HepG2 (cell line): ENCODE measurements around the gene FAM20C. TPM values are rescaled to one million over a fixed set of nuclear protein-coding genes. Genes with fewer than 3 reads are reported as not detected.
A peak's percentile ranks its signal among the peaks of the same experiment; 100 is the strongest.

Experiments
- ATAC-seq: fragments of 200-7000 bp; cut with Tn5 transposase; 3 replicates; pipeline ENCODE4 v1.9.1; 2020; ENCODE audit warnings: mild to moderate bottlenecking, moderate library complexity
- BruUV-seq: library from RNA; stranded (reverse); fragments of 400-500 nt; replicated peaks from 2 replicates; lab custom pipeline; 2021; lab: Mats Ljungman, UMichigan
- CTCF ChIA-PET: fragments of 300-600 bp; formaldehyde crosslinking; extraction: SDS; loops from one replicate; lab custom pipeline; 2021; ENCODE audit warnings: low total read pairs, inconsistent platforms, low intra/inter-chr PET ratio; lab: Yijun Ruan, JAX
- POLR2A ChIA-PET: fragments of 350-600 bp; sonication (Branson Sonifier 250); formaldehyde crosslinking; loops from one replicate; lab custom pipeline; 2020; ENCODE audit warnings: antibody characterized with exemption, inconsistent platforms; lab: Yijun Ruan, JAX
- DNase-seq: peaks from one replicate; pipeline ENCODE4 v3.0.0-alpha.2; 2015; ENCODE audit warnings: low spot score
- FAIRE-seq: peaks from 3 replicates; lab custom pipeline; 2011; peaks lifted over from hg19 to GRCh38; lab: Jason Lieb, UNC
- H2AFZ ChIP-seq: one replicate; pipeline ENCODE4 v1.6.1; 2011; ENCODE audit warnings: low read length, inconsistent platforms
- H3K27ac ChIP-seq: fragments of 300-600 bp; 3 replicates; pipeline ENCODE4 v1.8.0; 2011; ENCODE audit warnings: mixed run types, mild to moderate bottlenecking, mixed read lengths, low read length, inconsistent platforms; ENCODE audit not compliant: insufficient read depth; ENCODE audit errors: extremely low read length
- H3K27me3 ChIP-seq, 2 experiments: fragments of 200-600 bp in 1 of 2; 2 replicates in 1 of 2; 3 replicates in 1 of 2; pipeline versions ENCODE4 v1.6.0 to v1.8.0; 2011; ENCODE audit warnings: low read length in 2 of 2, mild to moderate bottlenecking in 2 of 2, moderate library complexity in 2 of 2, inconsistent platforms in 1 of 2; ENCODE audit not compliant: insufficient read depth in 2 of 2, control insufficient read depth in 1 of 2
- H3K36me3 ChIP-seq, 2 experiments: fragments of 200-600 bp in 1 of 2; replicated peaks in 1 of 2; 2 replicates in 1 of 2; 3 replicates in 1 of 2; pipeline versions ENCODE4 v1.5.1 to v1.8.0; 2011; ENCODE audit warnings: low read length in 2 of 2, inconsistent platforms in 1 of 2; ENCODE audit not compliant: insufficient read depth in 2 of 2, control insufficient read depth in 1 of 2
- H3K4me1 ChIP-seq: 2 replicates; pipeline ENCODE4 v1.5.1; 2012; ENCODE audit warnings: low read length, inconsistent platforms; ENCODE audit not compliant: insufficient read depth
- H3K4me2 ChIP-seq: 2 replicates; pipeline ENCODE4 v1.6.0; 2011; ENCODE audit warnings: low read depth, low read length, inconsistent platforms
- H3K4me3 ChIP-seq, 3 experiments: fragments of 200-600 bp in 1 of 3; sonication (generic), shearing (Covaris generic) in 1 of 3; replicated peaks in 1 of 3; 2 replicates each; pipeline ENCODE4 v1.5.1; 2011 to 2016; ENCODE audit warnings: low read length in 3 of 3, inconsistent platforms in 2 of 3, low read depth in 2 of 3, mild to moderate bottlenecking in 2 of 3, control low read depth in 1 of 3, mixed read lengths in 1 of 3; ENCODE audit not compliant: insufficient read depth in 1 of 3
- H3K79me2 ChIP-seq: one replicate; pipeline ENCODE4 v1.6.1; 2011; ENCODE audit warnings: low read length, inconsistent platforms; ENCODE audit not compliant: insufficient read depth
- H3K9ac ChIP-seq: 2 replicates; pipeline ENCODE4 v1.6.0; 2011; ENCODE audit warnings: mild to moderate bottlenecking, low read depth, low read length, inconsistent platforms; ENCODE audit not compliant: insufficient read depth
- H3K9me3 ChIP-seq: 2 replicates; pipeline ENCODE4 v1.5.1; 2012; ENCODE audit warnings: mild to moderate bottlenecking, low read length
- H4K20me1 ChIP-seq: 2 replicates; pipeline ENCODE4 v1.6.0; 2011; ENCODE audit warnings: inconsistent platforms, mild to moderate bottlenecking, low read length, moderate library complexity; ENCODE audit not compliant: insufficient read depth
- AKAP8 ChIP-seq: sonication (generic); formaldehyde crosslinking; IDR thresholded peaks from 2 replicates; pipeline ENCODE4 v1.5.1; 2020; ENCODE audit warnings: mild to moderate bottlenecking, missing genetic modification reagents
- CREM ChIP-seq, 2 experiments: sonication (generic) in 1 of 2; formaldehyde crosslinking in 1 of 2; IDR thresholded peaks; 2 replicates each; pipeline versions ENCODE4 v1.4.0 to v1.6.1; 2016 to 2020; ENCODE audit warnings: antibody characterized with exemption in 1 of 2, mild to moderate bottlenecking in 1 of 2, missing genetic modification reagents in 1 of 2
- ETV6 ChIP-seq: sonication (generic); formaldehyde crosslinking; conservative IDR thresholded peaks from 2 replicates; pipeline ENCODE4 v1.4.0; 2020; ENCODE audit warnings: missing genetic modification reagents
- HNRNPLL ChIP-seq: fragments of 200-400 bp; formaldehyde crosslinking; IDR thresholded peaks from 2 replicates; pipeline ENCODE4 v1.6.1; 2017; ENCODE audit warnings: mild to moderate bottlenecking, low read depth, low read length; ENCODE audit not compliant: poor library complexity, severe bottlenecking
- JARID2 ChIP-seq: sonication (generic); formaldehyde crosslinking; IDR thresholded peaks from 2 replicates; pipeline ENCODE4 v1.8.1; 2023; ENCODE audit warnings: missing genetic modification reagents, inconsistent platforms; ENCODE audit not compliant: insufficient replicate concordance
- KMT2A ChIP-seq: sonication (generic); formaldehyde crosslinking; IDR thresholded peaks from 2 replicates; pipeline ENCODE4 v1.4.0; 2020; ENCODE audit warnings: missing genetic modification reagents
- MYNN ChIP-seq: sonication (generic); formaldehyde crosslinking; IDR thresholded peaks from 2 replicates; pipeline ENCODE4 v1.4.0; 2020; ENCODE audit warnings: mild to moderate bottlenecking, low read depth, missing genetic modification reagents
- PPARG ChIP-seq: conservative IDR thresholded peaks from 2 replicates; pipeline ENCODE4 v1.6.1; 2016; ENCODE audit warnings: missing biosample characterization, missing genetic modification reagents
- PRPF4 ChIP-seq: fragments of 200-400 bp; formaldehyde crosslinking; IDR thresholded peaks from 2 replicates; pipeline ENCODE4 v1.6.1; 2016; ENCODE audit warnings: low read length, low read depth; ENCODE audit not compliant: poor library complexity, severe bottlenecking
- REL ChIP-seq: sonication (generic); formaldehyde crosslinking; conservative IDR thresholded peaks from 2 replicates; pipeline ENCODE4 v1.8.0; 2022; ENCODE audit warnings: mild to moderate bottlenecking, missing genetic modification reagents, moderate library complexity
- TBL1XR1 ChIP-seq: fragments of 150-350 bp; IDR thresholded peaks from 2 replicates; pipeline ENCODE4 v1.6.1; 2014; ENCODE audit warnings: borderline replicate concordance, low read length; ENCODE audit not compliant: partially characterized antibody
- TCF12 ChIP-seq, 2 experiments: fragments of 450-650 bp in 1 of 2; sonication (generic) in 1 of 2; formaldehyde crosslinking in 1 of 2; IDR thresholded peaks; 2 replicates each; pipeline versions ENCODE4 v1.6.1 to v1.8.0; 2017 to 2022; ENCODE audit warnings: antibody characterized with exemption in 1 of 2, mild to moderate bottlenecking in 1 of 2, missing genetic modification reagents in 1 of 2, moderate library complexity in 1 of 2
- TGIF2 ChIP-seq: IDR thresholded peaks from 2 replicates; pipeline ENCODE4 v1.6.1; 2016; ENCODE audit warnings: control low read depth, missing compliant biosample characterization
- U2AF1 ChIP-seq: fragments of 200-400 bp; formaldehyde crosslinking; optimal IDR thresholded peaks from 2 replicates; pipeline ENCODE3; 2017; ENCODE audit warnings: mild to moderate bottlenecking, low read depth, low read length
- ZNF234 ChIP-seq: sonication (generic); formaldehyde crosslinking; conservative IDR thresholded peaks from 2 replicates; pipeline ENCODE4 v1.5.1; 2020; ENCODE audit warnings: mild to moderate bottlenecking, missing genetic modification reagents
- ZNF296 ChIP-seq: sonication (generic); formaldehyde crosslinking; conservative IDR thresholded peaks from 2 replicates; pipeline ENCODE4 v1.5.0; 2020; ENCODE audit warnings: mild to moderate bottlenecking, missing genetic modification reagents
- ZNF496 ChIP-seq: sonication (generic); formaldehyde crosslinking; IDR thresholded peaks from 2 replicates; pipeline ENCODE4 v1.8.1; 2023; ENCODE audit warnings: mild to moderate bottlenecking, moderate library complexity, missing genetic modification reagents; ENCODE audit not compliant: insufficient replicate concordance
- ZNF510 ChIP-seq: sonication (generic); formaldehyde crosslinking; IDR thresholded peaks from 2 replicates; pipeline ENCODE4 v1.4.0; 2020; ENCODE audit warnings: low read depth, mild to moderate bottlenecking, missing genetic modification reagents
- ZNF589 ChIP-seq: sonication (generic); formaldehyde crosslinking; conservative IDR thresholded peaks from 2 replicates; pipeline ENCODE4 v1.8.0; 2022; ENCODE audit warnings: mild to moderate bottlenecking, moderate library complexity, missing genetic modification reagents
- ZNF607 ChIP-seq: sonication (generic); formaldehyde crosslinking; IDR thresholded peaks from 2 replicates; pipeline ENCODE4 v1.5.1; 2020; ENCODE audit warnings: missing genetic modification reagents, mild to moderate bottlenecking, borderline replicate concordance
- WGBS: methylation state at CpG from one replicate; pipeline ENCODE4 v1.1.6; 2017; ENCODE audit warnings: low lambda C conversion rate; 5-methylcytosine and 5-hydroxymethylcytosine counted together
- in situ Hi-C: cut with HindIII; loops from 2 replicates; pipeline ENCODE4 v1.10.0; 2017; ENCODE audit warnings: low pct_unique_long_range_greater_than_20kb; ENCODE audit not compliant: extremely low pct_ligation_motif_present
- intact Hi-C: fragments of 100-400 bp; cut with micrococcal nuclease; formaldehyde crosslinking; loops from one replicate; pipeline ENCODE4 v1.10.0; 2022; ENCODE audit not compliant: unreplicated experiment
- polyA plus RNA-seq, 8 experiments: library from polyadenylated mRNA; depleted of rRNA in 3 of 8; stranded (reverse) in 7 of 8; unstranded in 1 of 8; fragments of >200 nt; fragmentation: Illumina TruSeq in 4 of 8; extraction: Trizol in 4 of 8; gene quantifications; 2 replicates each; pipeline versions ENCODE4 v1.2.1 to v1.2.3, GENCODE V29; 2011 to 2016; ENCODE audit warnings: low read depth in 4 of 8, missing spikeins in 1 of 8, mixed read lengths in 1 of 8; ENCODE audit not compliant: insufficient read depth in 1 of 8
- total RNA-seq, 5 experiments: library from RNA; depleted of rRNA; stranded (reverse); fragments of >200 nt; fragmentation: Illumina TruSeq; extraction: Trizol; gene quantifications; 2 replicates each; pipeline ENCODE4 v1.2.3, GENCODE V29; 2016; ENCODE audit warnings: low read depth in 1 of 5

The FAM20C gene
- total and polyA plus RNA-seq, 2 of the 13 experiments (the other 11 are each of a cell fraction or from before 2014, with no cell fraction given): 11.9 to 19.9 TPM

DNA sequence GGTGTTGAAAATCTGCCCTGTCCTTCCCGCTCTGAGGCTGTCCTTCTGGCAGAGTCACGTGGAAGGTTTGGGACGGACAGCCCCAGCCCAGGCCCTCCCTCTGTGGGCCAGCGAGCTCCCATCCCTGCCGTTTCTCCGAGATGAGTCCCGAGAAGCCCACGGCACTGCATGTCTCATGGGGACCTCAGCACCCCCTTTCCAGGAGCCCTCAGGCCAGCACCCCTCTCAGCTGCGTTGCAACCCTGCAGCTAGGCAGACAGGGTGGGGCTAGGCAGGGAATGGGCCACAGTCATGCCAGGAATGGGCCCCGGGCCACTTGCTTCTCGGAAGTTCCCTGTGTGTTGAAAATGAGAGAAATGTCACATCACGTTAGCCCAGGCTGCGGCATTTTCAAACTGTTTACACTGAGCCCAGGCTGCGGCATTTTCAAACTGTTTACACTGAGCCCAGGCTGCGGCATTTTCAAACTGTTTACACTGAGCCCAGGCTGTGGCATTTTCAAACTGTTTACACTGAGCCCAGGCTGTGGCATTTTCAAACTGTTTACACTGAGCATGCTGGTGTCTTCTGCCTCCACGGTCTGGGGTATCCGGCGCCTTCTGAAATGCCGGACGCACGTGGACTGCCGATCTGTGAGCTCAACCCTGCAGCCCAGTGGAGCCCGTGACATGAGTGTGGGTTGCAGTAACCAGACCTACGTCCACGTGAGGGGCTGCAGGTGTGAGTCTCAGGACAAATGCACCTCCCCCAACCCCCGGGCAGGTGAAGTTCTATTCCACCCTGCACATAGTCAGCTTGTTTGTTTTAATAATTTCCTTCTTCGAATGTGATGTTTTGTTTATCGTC lies 42.6 kb downstream of the FAM20C start (continued):
- TF ChIP-seq TGIF2 (CRISPR knock-in tag): peak; percentile 92
- peak; percentile 44; the same call in 1 of the 2 replicates for TF ChIP-seq ZNF607 (CRISPR knock-in tag)
- no peak for TF ChIP-seq HNRNPLL
- TF ChIP-seq ETV6 (CRISPR knock-in tag): no peak
- no peak for TF ChIP-seq MYNN (CRISPR knock-in tag)
- no peak for TF ChIP-seq JARID2 (CRISPR knock-in tag)
- TF ChIP-seq ZNF496 (CRISPR knock-in tag): no peak
- TF ChIP-seq TBL1XR1: no peak
- TF ChIP-seq U2AF1: no peak
- TF ChIP-seq ZNF234 (CRISPR knock-in tag): no peak
- peak; percentile 66; the same call in 1 of the 2 replicates for TF ChIP-seq AKAP8

DNA sequence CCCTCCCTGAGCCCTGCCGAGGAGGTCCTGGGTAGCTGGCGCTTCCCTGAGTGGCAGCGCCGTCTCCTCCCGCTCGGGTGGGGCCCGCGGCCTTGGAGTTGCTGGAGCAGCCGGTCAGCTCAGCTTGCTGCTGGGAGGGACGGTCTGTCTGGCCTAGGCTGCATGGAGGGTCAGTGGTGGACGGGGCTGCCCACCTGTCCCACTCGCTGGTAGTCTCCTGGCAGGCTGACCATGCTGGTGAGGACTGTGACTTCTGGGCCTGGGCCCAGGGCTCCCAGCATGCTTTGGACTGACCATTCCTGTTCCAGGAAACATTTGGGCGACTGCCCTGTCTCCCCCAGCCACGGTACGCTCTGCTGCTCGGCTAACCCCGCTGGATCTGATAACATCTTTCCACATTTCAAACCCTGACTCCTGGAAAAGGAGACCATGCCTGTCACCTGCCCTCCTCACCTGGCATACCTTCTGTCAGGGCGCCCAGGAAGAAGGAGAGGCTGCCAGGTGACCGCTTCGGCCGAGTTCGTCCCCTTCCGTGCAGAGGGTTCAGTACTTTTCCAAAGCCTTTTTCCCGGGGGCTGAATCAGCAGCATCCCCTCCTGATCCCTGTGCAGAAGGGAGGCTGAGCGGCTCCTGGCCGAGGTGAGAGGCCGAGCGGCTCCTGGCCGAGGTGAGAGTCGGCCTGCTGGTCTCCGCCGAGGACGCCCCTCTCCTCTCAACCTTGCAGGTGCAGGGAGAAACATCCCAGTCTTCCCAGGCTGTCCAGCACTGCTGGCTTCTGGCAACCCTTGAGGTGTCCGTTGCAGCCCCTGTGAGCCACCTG lies 43.4 kb downstream of the FAM20C start:
- peaks cover 10% of the 10 kb centered on the region for H3K79me2 ChIP-seq
- in situ Hi-C loops (no loop called here), intact Hi-C loops (no loop called here)
- no peaks in the 10 kb centered on the region for H3K27me3 ChIP-seq
- 0 out of 6 replicates have a peak overlapping the region, but pooled peaks of 1 of the 3 experiments have one; percentile 11 for H3K4me3 ChIP-seq
- no peak overlapping the region for H2AFZ ChIP-seq
- ATAC-seq (peak; percentile 33), FAIRE-seq (no peak), DNase-seq (no peak)
- no peaks in the 10 kb centered on the region for H3K9me3 ChIP-seq
- peak overlapping the region; percentile 20 for H3K27ac ChIP-seq
- no peak overlapping the region for H3K9ac ChIP-seq
- BruUV-seq: no TSS peak
- H4K20me1 ChIP-seq: no peaks in the 10 kb centered on the region
- ChIA-PET POLR2A (interaction anchor here (1.1 to 2.3 kb wide), 3 partner anchors 16 to 42 kb away, joined by 5 to 16 read pairs (median 8); no protein-coding TSS in a partner anchor), CTCF (no interaction called here)
- WGBS: 73% methylated on average over 21 of the region's 34 CpGs
- peaks cover 28% of the 10 kb centered on the region for H3K4me1 ChIP-seq
- no peak overlapping the region for H3K4me2 ChIP-seq
- peaks cover 2 to 15% of the 10 kb centered on the region in 2 experiments; a peak in 3 of 5 replicates for H3K36me3 ChIP-seq
- no peak for TF ChIP-seq REL (CRISPR knock-in tag)
- no peak for TF ChIP-seq PPARG
- no peak for TF ChIP-seq CREM (IDR thresholded peaks at IDR 0.05)
- TF ChIP-seq CREM (CRISPR knock-in tag; IDR thresholded peaks at IDR 0.05): no peak
- no peak for TF ChIP-seq ZNF296
- no peak for TF ChIP-seq ZNF510 (CRISPR knock-in tag)
- no peak for TF ChIP-seq ZNF589 (CRISPR knock-in tag)
- no peak for TF ChIP-seq KMT2A (CRISPR knock-in tag)
- TF ChIP-seq TCF12 (IDR thresholded peaks at IDR 0.05): no peak
- no peak for TF ChIP-seq TCF12 (CRISPR knock-in tag; IDR thresholded peaks at IDR 0.05)
- TF ChIP-seq PRPF4: no peak
